GM12878 (cell line): ENCODE results near the gene PDE6D. TPM values are rescaled to one million over a fixed set of nuclear protein-coding genes. Genes with fewer than 3 reads are reported as not detected.

Source experiments
- ATF2 ChIP-seq: IDR thresholded peaks from 2 replicates; pipeline ENCODE4 v1.6.1; 2012; ENCODE audit warnings: low read length, inconsistent platforms
- BACH1 ChIP-seq: fragments of 450-650 bp; IDR thresholded peaks from 2 replicates; pipeline ENCODE4 v1.6.1; 2017; ENCODE audit warnings: mild to moderate bottlenecking, borderline replicate concordance
- E2F4 ChIP-seq: IDR thresholded peaks from 2 replicates; pipeline ENCODE4 v1.6.1; 2012; ENCODE audit warnings: low read depth, low read length, improper control_type of control experiment
- EGR1 ChIP-seq, 2 experiments: IDR thresholded peaks; 1 replicate in 1 of 2; 2 replicates in 1 of 2; pipeline ENCODE4 v1.6.1; 2011 to 2012; ENCODE audit warnings: low read depth in 2 of 2, low read length in 2 of 2, borderline replicate concordance in 1 of 2, mild to moderate bottlenecking in 1 of 2, moderate library complexity in 1 of 2
- ELK1 ChIP-seq: IDR thresholded peaks from 2 replicates; pipeline ENCODE4 v1.6.1; 2012; ENCODE audit warnings: low read depth, low read length, improper control_type of control experiment
- FOS ChIP-seq: IDR thresholded peaks from 3 replicates; pipeline ENCODE4 v1.6.1; 2011; ENCODE audit warnings: borderline replicate concordance; ENCODE audit not compliant: insufficient read length; ENCODE audit errors: extremely low read depth
- HDAC6 ChIP-seq: fragments of 200-600 bp; sonication (generic); IDR thresholded peaks from one replicate; pipeline ENCODE4 v1.8.0; 2017; ENCODE audit warnings: antibody characterized with exemption; ENCODE audit not compliant: unreplicated experiment
- HSF1 ChIP-seq: fragments of 150-350 bp; IDR thresholded peaks from 2 replicates; pipeline ENCODE4 v1.6.1; 2014; ENCODE audit warnings: mild to moderate bottlenecking, low read depth, low read length
- IRF5 ChIP-seq: fragments of 450-650 bp; IDR thresholded peaks from 2 replicates; pipeline ENCODE4 v1.6.1; 2017; ENCODE audit warnings: borderline replicate concordance
- MEF2B ChIP-seq: fragments of 450-650 bp; IDR thresholded peaks from 2 replicates; pipeline ENCODE4 v1.6.1; 2018; ENCODE audit warnings: mild to moderate bottlenecking, moderate library complexity; ENCODE audit not compliant: partially characterized antibody, poor library complexity, severe bottlenecking
- NR2F1 ChIP-seq: fragments of 450-650 bp; conservative IDR thresholded peaks from 2 replicates; pipeline ENCODE4 v1.6.1; 2017; ENCODE audit warnings: mild to moderate bottlenecking
- PAX8 ChIP-seq: fragments of 450-650 bp; IDR thresholded peaks from 2 replicates; pipeline ENCODE4 v1.6.1; 2017; ENCODE audit warnings: mild to moderate bottlenecking, moderate library complexity
- PKNOX1 ChIP-seq: fragments of 450-650 bp; IDR thresholded peaks from 2 replicates; pipeline ENCODE4 v1.6.1; 2016; ENCODE audit warnings: mild to moderate bottlenecking
- RUNX3 ChIP-seq: IDR thresholded peaks from 2 replicates; pipeline ENCODE4 v1.6.1; 2012; ENCODE audit warnings: low read length, inconsistent platforms
- SKIL ChIP-seq: fragments of 450-650 bp; IDR thresholded peaks from 2 replicates; pipeline ENCODE4 v1.6.1; 2017; ENCODE audit warnings: mild to moderate bottlenecking, low read depth, inconsistent platforms; ENCODE audit not compliant: poor library complexity, severe bottlenecking
- SMARCA5 ChIP-seq: fragments of 450-650 bp; IDR thresholded peaks from 2 replicates; pipeline ENCODE4 v1.6.1; 2017; ENCODE audit warnings: mild to moderate bottlenecking
- SREBF2 ChIP-seq: IDR thresholded peaks from 2 replicates; pipeline ENCODE4 v1.6.1; 2012; ENCODE audit warnings: mild to moderate bottlenecking, low read length
- TCF7 ChIP-seq: IDR thresholded peaks from 2 replicates; pipeline ENCODE4 v1.6.1; 2014; ENCODE audit warnings: antibody characterized with exemption, borderline replicate concordance
- ZSCAN29 ChIP-seq: fragments of 450-650 bp; IDR thresholded peaks from 2 replicates; pipeline ENCODE4 v1.6.1; 2017; ENCODE audit warnings: mild to moderate bottlenecking, moderate library complexity
- polyA plus RNA-seq, 11 experiments: library from polyadenylated mRNA; depleted of rRNA in 4 of 11; unstranded in 6 of 11; stranded (reverse) in 5 of 11; fragments of >200 nt; fragmentation: Nextera tagmentation in 4 of 11; fragmentation: Illumina TruSeq in 1 of 11; extraction: Ambion mirVana in 4 of 11; extraction: Trizol in 1 of 11; gene quantifications; 1 replicate in 1 of 11; 2 replicates in 10 of 11; pipeline versions ENCODE4 v1.2.1 to v1.2.3, GENCODE V29; 2011 to 2016; ENCODE audit warnings: inconsistent platforms in 2 of 11, missing spikeins in 2 of 11, low read depth in 1 of 11
- total RNA-seq, 4 experiments: library from RNA; depleted of rRNA in 3 of 4; stranded (reverse); fragments of >200 nt in 3 of 4; fragmentation: Illumina TruSeq in 1 of 4; extraction: Trizol in 1 of 4; gene quantifications; 2 replicates each; pipeline versions ENCODE4 v1.2.1 to v1.2.3, GENCODE V29; 2013 to 2021

PDE6D gene
- total and polyA plus RNA-seq, 10 of the 15 experiments (the other 5 are each of a cell fraction or from before 2014, with no cell fraction given): 8.2 to 69.4 (median 56.2) TPM

GRCh38 chr2:231706731-231707624 is 74.1 kb downstream of the PDE6D start (continued):
- TF ChIP-seq SKIL (peak; percentile 65), SMARCA5 (peak; percentile 72), ATF2 (no peak), IRF5 (no peak), NR2F1 (0 out of 2 replicates have a peak, but pooled peaks have one; percentile 5), EGR1 (IDR thresholded peaks at IDR 0.05; ENCODE audit: borderline replicate concordance in 1 of 2, low read depth in 2 of 2, low read length in 2 of 2) (no peak), FOS (peak; percentile 60), BACH1 (no peak; the same call in 1 of the 2 replicates), RUNX3 (no peak), MEF2B (no peak), TCF7 (no peak), PKNOX1 (peak; percentile 98), ELK1 (peak; percentile 57; the same call in 1 of the 2 replicates), E2F4 (peak; percentile 79; the same call in 1 of the 2 replicates), ZSCAN29 (peak; percentile 75; the same call in 1 of the 2 replicates), SREBF2 (no peak), PAX8 (no peak; the same call in 1 of the 2 replicates), HDAC6 (no peak), HSF1 (peak; percentile 73)
